IPS DF 19.7 (cell line): Measurements from ENCODE around the gene PRR19.
"Not testable (repeated sequence)": the region's sequence is repeated elsewhere in the genome, so short reads cannot be mapped to it uniquely, and the experiment has no call there.

Experiments
- DNase-seq: peaks from one replicate; pipeline ENCODE4 v3.0.0-alpha.2; 2013; ENCODE audit warnings: low read depth, low spot score

The PRR19 gene

GRCh38 chr19:42325896-42326771 lies 24.2 kb downstream of the PRR19 start:
- DNase-seq: no peak

- no peak for DNase-seq
Observed at GRCh38 chr19:42326969-42327368, 25.0 kb downstream of the PRR19 start.

GRCh38 chr19:42327381-42327780 lies 25.4 kb downstream of the PRR19 start:
- no peak for DNase-seq

GRCh38 chr19:42328106-42328505 lies 26.2 kb downstream of the PRR19 start:
- no peak for DNase-seq

- no peak for DNase-seq
Observed at GRCh38 chr19:42328854-42329253, 26.9 kb downstream of the PRR19 start.

- DNase-seq: no peak
Observed at GRCh38 chr19:42330241-42330711, 28.3 kb downstream of the PRR19 start.

- not testable (repeated sequence) for DNase-seq
Observed at GRCh38 chr19:42331333-42331732, 29.4 kb downstream of the PRR19 start.

GRCh38 chr19:42332059-42332458 lies 30.1 kb downstream of the PRR19 start:
- no peak for DNase-seq

GRCh38 chr19:42333018-42333417 lies 31.1 kb downstream of the PRR19 start:
- DNase-seq: no peak

GRCh38 chr19:42333975-42334696 lies 32.2 kb downstream of the PRR19 start:
- DNase-seq: no peak

GRCh38 chr19:42334697-42335373 lies 32.9 kb downstream of the PRR19 start:
- no peak for DNase-seq

- DNase-seq: no peak
Observed at GRCh38 chr19:42335374-42335936, 33.5 kb downstream of the PRR19 start.

- DNase-seq: no peak
Observed at GRCh38 chr19:42335971-42336370, 34.0 kb downstream of the PRR19 start.

GRCh38 chr19:42339126-42339860 lies 37.4 kb downstream of the PRR19 start:
- not testable (repeated sequence) for DNase-seq

- not testable (repeated sequence) for DNase-seq
Observed at GRCh38 chr19:42339922-42340321, 38.0 kb downstream of the PRR19 start.

GRCh38 chr19:42343344-42344110 lies 41.6 kb downstream of the PRR19 start:
- no peak for DNase-seq

- no peak for DNase-seq
Observed at GRCh38 chr19:42344336-42344893, 42.5 kb downstream of the PRR19 start.

- no peak for DNase-seq
Observed at GRCh38 chr19:42345191-42345812, 43.4 kb downstream of the PRR19 start.

GRCh38 chr19:42348211-42348610 lies 46.3 kb downstream of the PRR19 start:
- no peak for DNase-seq
